SK-MEL-5 (cell line): ENCODE data around the gene KLF9. TPM values are rescaled to one million over a fixed set of nuclear protein-coding genes. Genes with fewer than 3 reads are reported as not detected.
A peak's percentile ranks its signal among the peaks of the same experiment; 100 is the strongest.

ENCODE experiments used
- DNase-seq: peaks from one replicate; pipeline ENCODE4 v3.0.0-alpha.2; 2016; ENCODE audit warnings: low read depth, low spot score
- in situ Hi-C: cut with HindIII; loops from 2 replicates; pipeline ENCODE4 v1.10.0; 2016; ENCODE audit warnings: low sequenced_read_pairs, high pct_unique_total_duplicates, low pct_unique_long_range_greater_than_20kb
- total RNA-seq: library from RNA; depleted of rRNA; stranded (reverse); fragments of >200 nt; shearing (Covaris generic); gene quantifications from 2 replicates; pipeline ENCODE4 v1.2.3, GENCODE V29; 2014

KLF9 gene
- total RNA-seq, 1 experiment from 2014 or later: 43.1 TPM

DNA sequence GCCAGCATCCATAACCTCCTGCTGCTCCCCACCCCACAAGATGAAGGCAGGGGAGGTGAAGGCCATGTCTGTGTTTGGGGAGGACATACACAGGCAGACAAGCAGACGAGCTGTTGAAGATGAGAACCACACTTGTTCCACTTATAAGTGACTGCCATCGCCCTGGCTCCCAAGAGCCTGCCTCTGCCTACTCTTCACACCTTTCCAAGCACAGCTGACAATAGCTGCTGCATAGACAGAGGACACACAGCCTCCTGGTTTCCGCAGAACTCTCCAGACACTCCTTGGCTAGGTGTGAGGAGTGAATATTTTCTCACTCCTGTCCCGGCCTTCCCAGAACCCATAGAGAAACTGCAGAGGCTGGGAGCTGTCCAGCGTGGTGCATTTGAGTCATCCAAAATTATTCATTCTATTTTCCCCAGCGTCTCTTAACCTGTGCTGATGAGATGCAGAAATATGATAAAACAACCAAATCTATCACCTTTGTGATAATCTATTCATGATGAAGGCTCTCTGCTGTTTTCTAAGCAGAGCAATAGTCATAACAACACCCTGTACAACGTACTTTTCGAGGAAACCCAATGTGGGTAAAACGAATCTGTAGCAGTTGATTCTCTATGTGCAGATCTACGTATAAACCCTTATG lies 24.7 kb downstream of the KLF9 start:
- no peak for DNase-seq
- in situ Hi-C loops: no loop called here

DNA sequence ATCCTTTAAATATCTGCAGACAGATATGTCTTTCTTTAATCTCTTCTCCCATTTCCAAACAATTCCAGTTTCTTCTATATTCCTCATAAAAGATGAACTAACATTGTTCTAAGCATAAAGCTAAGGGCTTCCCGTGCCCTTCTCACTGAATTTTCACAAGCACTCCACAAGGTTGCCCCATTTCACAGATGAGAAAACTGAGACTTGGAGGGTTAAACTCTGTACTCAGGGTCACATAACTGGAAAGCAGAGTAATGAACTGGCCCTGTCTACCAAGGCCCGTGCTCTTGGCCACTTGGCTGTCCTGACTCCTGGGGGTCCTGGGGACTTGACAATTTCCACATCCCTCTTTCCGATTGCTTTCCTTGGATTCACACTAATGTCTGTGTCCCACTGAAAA lies 25.3 kb downstream of the KLF9 start:
- DNase-seq: no peak
- in situ Hi-C loops: no loop called here

DNA sequence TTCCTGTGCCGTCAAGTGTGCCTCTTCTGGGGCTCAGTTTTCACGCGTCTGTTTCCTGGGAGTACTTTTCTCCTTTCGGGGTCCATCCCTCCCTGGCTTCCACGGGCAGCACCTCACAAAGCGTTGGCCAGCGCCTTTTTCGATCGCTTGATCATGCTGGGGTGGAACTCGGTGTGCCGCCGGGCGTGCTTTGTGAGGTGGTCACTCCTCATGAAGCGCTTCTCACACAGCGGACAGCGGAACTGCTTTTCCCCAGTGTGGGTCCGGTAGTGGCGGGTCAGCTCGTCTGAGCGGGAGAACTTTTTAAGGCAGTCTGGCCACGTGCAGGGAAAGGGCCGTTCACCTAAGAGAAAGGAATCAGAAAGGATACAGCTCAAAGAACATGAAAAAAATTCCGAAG lies 26.8 kb downstream of the KLF9 start:
- in situ Hi-C loops: no loop called here
- no peak for DNase-seq

GRCh38 chr9:70385426-70385825 lies 29.0 kb downstream of the KLF9 start:
- in situ Hi-C loops: no loop called here
- no peak for DNase-seq

- in situ Hi-C loops: no loop called here
- DNase-seq: no peak
These were observed 31.5 kb downstream of the KLF9 start for GRCh38 chr9:70382709-70383605.

DNA sequence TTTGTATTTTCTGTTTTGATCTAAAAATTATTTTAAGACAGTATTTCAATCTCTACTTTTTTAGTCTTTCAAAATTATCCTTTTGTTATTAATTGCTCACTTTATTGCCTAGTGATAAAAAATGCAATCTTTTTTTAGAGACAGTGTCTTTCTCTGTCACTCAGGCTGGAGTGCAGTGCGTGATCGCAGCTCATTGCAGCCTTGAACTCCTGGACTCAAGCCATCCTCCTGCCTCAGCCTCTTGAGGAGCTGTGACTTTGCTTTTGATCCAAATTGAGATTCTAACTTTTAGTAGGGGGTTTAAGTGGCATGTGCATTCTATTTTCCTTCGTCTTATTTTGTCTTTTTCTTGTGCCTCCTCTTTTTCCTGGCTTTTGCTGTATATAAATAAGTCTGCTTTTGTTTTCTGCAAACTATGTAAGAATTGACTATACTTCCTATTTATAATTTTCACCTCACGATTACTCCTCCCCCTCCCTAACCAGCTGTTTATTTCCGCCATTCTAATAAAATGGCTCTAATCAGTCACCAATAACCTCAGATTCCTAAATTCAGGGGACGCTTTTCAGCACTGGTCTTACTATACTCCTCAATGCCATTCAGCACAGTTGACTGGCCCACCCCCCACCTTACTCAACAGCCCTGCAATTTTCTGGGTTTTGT lies 32.3 kb downstream of the KLF9 start:
- no peak for DNase-seq
- in situ Hi-C loops: no loop called here

DNA sequence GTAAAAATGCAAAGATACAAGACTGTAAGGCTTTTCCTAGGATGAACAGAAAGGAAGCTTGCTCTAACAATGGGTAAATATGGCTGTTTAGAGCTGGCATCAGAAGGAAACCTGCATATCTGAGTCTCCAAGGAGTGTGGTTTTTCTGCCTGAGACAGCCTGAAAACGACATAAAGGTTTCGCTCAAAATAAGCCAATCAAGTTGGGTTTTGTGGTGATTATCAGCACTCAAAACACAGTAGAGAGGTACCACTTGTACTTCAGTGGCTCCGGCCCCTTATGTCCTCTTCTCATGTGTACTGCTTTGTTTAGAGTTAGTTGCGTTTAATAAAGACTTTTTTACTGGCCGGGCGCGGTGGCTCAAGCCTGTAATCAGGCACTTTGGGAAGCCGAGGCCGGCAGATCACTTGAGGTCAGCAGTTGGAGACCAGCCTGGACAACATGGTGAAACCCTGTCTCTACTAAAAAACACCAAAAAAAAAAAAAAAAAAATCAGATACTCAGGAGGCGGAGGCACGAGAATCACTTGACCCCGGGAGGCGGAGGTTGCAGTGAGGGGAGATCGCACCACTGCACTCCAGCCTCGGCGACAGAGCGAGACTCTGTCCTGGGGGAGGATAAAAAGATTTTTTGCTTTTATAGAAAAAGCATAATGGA lies 39.4 kb downstream of the KLF9 start:
- DNase-seq: no peak
- in situ Hi-C loops: no loop called here

DNA sequence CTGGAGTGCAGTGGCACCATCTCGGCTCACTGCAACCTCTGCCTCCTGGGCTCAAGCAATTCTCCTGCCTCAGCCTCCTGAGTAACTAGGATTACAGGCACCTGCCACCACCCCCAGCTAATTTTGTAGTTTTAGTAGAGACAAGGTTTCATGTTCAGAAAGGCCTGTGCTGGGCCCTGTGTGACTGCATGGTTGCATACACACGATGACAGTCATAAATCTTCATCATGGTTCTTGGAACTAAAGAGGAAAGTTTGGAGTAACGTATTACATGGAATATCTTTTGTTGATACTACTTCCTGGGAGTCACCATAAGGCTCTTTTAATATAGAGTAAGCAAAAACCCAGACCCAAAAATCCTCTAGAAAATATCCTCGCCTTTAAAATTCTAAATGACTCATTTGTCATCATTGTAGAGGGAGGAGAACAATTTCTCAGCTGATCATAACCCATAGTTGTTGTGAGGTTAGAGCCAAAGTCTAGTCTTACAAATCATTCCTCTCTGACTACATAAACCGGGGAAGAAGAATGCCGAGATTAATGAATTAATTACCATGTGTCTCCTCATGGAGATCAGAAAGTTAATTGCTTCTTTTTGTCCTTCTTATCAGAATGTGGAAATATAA lies 47.0 kb downstream of the KLF9 start:
- no peak for DNase-seq
- in situ Hi-C loops: no loop called here

DNA sequence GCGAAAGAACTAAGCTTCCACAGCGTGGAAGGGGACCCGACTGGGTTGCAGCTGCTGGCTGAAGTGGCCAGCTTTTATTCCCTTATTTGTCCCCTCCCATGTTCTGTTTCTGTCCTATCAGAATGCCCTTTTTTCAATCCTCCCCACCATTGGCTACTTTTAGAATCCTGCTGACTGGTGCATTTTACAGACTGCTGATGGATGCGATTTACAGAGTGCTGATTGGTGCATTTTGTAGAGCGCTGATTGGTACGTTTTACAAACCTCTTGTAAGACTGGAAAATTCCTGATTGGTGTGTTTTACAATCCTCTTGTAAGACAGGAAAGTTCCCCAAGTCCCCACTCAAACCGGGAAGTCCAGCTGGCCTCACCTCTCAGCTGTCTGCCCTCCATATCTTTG lies 50.7 kb downstream of the KLF9 start:
- DNase-seq: no peak
- in situ Hi-C loops: no loop called here

DNA sequence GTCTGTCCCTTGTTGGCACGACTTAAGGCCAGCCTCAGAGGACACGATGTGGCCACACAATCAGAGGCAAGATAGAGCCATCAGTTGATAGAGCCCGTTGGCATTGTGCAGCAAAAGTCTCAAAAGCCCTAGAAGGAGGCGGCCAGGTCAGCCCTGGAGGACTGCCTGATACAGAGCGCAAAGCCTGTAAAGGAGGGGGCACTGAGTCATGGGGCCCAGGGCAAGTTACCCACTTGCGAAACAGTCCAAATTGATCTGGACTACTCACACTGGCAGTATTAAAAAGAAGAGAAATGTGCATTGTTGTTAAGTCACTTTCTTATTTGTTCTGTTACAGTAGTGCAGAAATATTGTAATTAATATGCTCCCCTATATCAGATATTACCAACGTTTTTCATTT lies 51.5 kb downstream of the KLF9 start:
- no peak for DNase-seq
- in situ Hi-C loops: no loop called here

- DNase-seq: no peak
- in situ Hi-C loops: no loop called here
These were observed 58.7 kb downstream of the KLF9 start for GRCh38 chr9:70355801-70356200.

GRCh38 chr9:70352802-70353201 lies 61.7 kb downstream of the KLF9 start:
- in situ Hi-C loops: no loop called here
- peak; percentile 51 for DNase-seq

- in situ Hi-C loops: no loop called here
- no peak for DNase-seq
These were observed 62.1 kb downstream of the KLF9 start for GRCh38 chr9:70352356-70352755.

DNA sequence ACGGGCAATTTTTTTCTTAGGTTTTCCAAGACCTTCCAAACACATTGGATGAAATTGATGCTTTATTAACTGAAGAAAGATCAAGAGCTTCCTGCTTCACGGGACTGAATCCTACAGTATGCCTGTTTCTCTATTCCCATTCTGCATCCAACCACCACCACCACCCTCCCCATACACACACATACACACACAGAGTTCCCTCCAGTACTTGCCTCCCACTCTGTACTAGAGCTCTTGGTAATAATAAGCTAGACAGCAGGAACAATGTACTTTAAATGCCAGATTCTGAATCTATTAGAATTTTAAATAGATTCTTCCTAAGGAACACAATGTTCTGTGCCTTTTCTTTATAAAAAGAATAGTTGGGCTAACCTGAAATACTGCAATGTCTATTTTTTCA lies 67.4 kb downstream of the KLF9 start:
- in situ Hi-C loops: loop anchor here (25.0 kb wide), 1 partner anchor 265 kb away; no protein-coding TSS in a partner anchor
- DNase-seq: no peak

GRCh38 chr9:70340572-70340971 lies 73.9 kb downstream of the KLF9 start:
- in situ Hi-C loops: loop anchor here (25.0 kb wide), 1 partner anchor 272 kb away; no protein-coding TSS in a partner anchor

More at GRCh38 chr9:70340572-70340971, 73.9 kb downstream of the KLF9 start:
- DNase-seq: peak; percentile 55
